Liver (tissue), 9 donors: Measurements from ENCODE around the gene GBA2. TPM values are rescaled to one million over a fixed set of nuclear protein-coding genes. Genes with fewer than 3 reads are reported as not detected.

Experiments
- DNase-seq: peaks from one replicate; pipeline ENCODE4 v3.0.0-alpha.2; 2017; ENCODE audit warnings: low spot score
- H3K27ac ChIP-seq, 2 donors: one replicate each; pipeline ENCODE4 v1.7.0; 2013; ENCODE audit warnings: inconsistent platforms in 2 of 2, low read length in 2 of 2, control low read depth in 1 of 2, low read depth in 1 of 2, mild to moderate bottlenecking in 1 of 2
- H3K27me3 ChIP-seq, 4 donors: one replicate each; pipeline versions ENCODE4 v1.6.1 to v1.7.0; 2013; ENCODE audit warnings: low read length in 3 of 4, inconsistent platforms in 1 of 4, mild to moderate bottlenecking in 1 of 4, moderate library complexity in 1 of 4; ENCODE audit not compliant: control insufficient read depth in 4 of 4, insufficient read depth in 4 of 4
- H3K36me3 ChIP-seq, 4 donors: one replicate each; pipeline versions ENCODE4 v1.6.1 to v1.7.0; 2013; ENCODE audit warnings: low read length in 3 of 4, mild to moderate bottlenecking in 3 of 4, low read depth in 1 of 4, moderate library complexity in 1 of 4; ENCODE audit not compliant: control insufficient read depth in 4 of 4, insufficient read depth in 3 of 4
- H3K4me1 ChIP-seq, 4 donors: one replicate each; pipeline versions ENCODE4 v1.6.1 to v1.7.0; 2013; ENCODE audit warnings: low read length in 3 of 4, mild to moderate bottlenecking in 3 of 4, moderate library complexity in 1 of 4; ENCODE audit not compliant: control insufficient read depth in 4 of 4, insufficient read depth in 4 of 4
- H3K4me3 ChIP-seq, 3 donors: one replicate each; pipeline versions ENCODE4 v1.6.1 to v1.7.0; 2013; ENCODE audit warnings: low read length in 3 of 3, control low read depth in 1 of 3, low read depth in 1 of 3, mild to moderate bottlenecking in 1 of 3
- H3K9ac ChIP-seq, 2 donors: one replicate each; pipeline ENCODE4 v1.7.0; 2013; ENCODE audit warnings: low read length in 2 of 2, mild to moderate bottlenecking in 2 of 2, moderate library complexity in 2 of 2, control low read depth in 1 of 2, low read depth in 1 of 2
- H3K9me3 ChIP-seq, 4 donors: one replicate each; pipeline versions ENCODE4 v1.6.1 to v1.7.0; 2013; ENCODE audit warnings: low read length in 3 of 4; ENCODE audit not compliant: control insufficient read depth in 4 of 4
- ATF3 ChIP-seq: IDR thresholded peaks from 2 replicates; pipeline ENCODE4 v1.6.1; 2016; ENCODE audit warnings: antibody characterized with exemption
- CTCF ChIP-seq: fragments of 150-350 bp; IDR thresholded peaks from 2 replicates; pipeline ENCODE4 v1.5.1; 2017; ENCODE audit warnings: improper control_type of control experiment, low read depth, low read length; ENCODE audit not compliant: missing input control
- EGR1 ChIP-seq, 2 donors: IDR thresholded peaks; 2 replicates each; pipeline ENCODE4 v1.6.1; 2016 to 2018; ENCODE audit warnings: antibody characterized with exemption in 2 of 2, low read depth in 2 of 2
- FOXA1 ChIP-seq: IDR thresholded peaks from 2 replicates; pipeline ENCODE4 v1.6.1; 2016; ENCODE audit warnings: antibody characterized with exemption
- FOXA2 ChIP-seq: IDR thresholded peaks from 2 replicates; pipeline ENCODE4 v1.6.1; 2016; ENCODE audit warnings: antibody characterized with exemption
- GABPA ChIP-seq, 2 donors: IDR thresholded peaks in 1 of 2; conservative IDR thresholded peaks in 1 of 2; 2 replicates each; pipeline ENCODE4 v1.6.1; 2016; ENCODE audit warnings: antibody characterized with exemption in 2 of 2, mild to moderate bottlenecking in 1 of 2, moderate library complexity in 1 of 2
- HNF4A ChIP-seq, 2 donors: conservative IDR thresholded peaks; 2 replicates each; pipeline ENCODE4 v1.6.1; 2016; ENCODE audit warnings: antibody characterized with exemption in 2 of 2, mild to moderate bottlenecking in 2 of 2
- HNF4G ChIP-seq: IDR thresholded peaks from 2 replicates; pipeline ENCODE4 v1.6.1; 2016; ENCODE audit warnings: antibody characterized with exemption
- MAX ChIP-seq: IDR thresholded peaks from 2 replicates; pipeline ENCODE4 v1.6.1; 2016; ENCODE audit warnings: antibody characterized with exemption
- RAD21 ChIP-seq, 2 donors: IDR thresholded peaks; 2 replicates each; pipeline ENCODE4 v1.6.1; 2016; ENCODE audit warnings: antibody characterized with exemption in 2 of 2, mild to moderate bottlenecking in 2 of 2
- RXRA ChIP-seq, 2 donors: IDR thresholded peaks; 2 replicates each; pipeline ENCODE4 v1.6.1; 2017 to 2018; ENCODE audit warnings: antibody characterized with exemption in 2 of 2, mild to moderate bottlenecking in 1 of 2
- TAF1 ChIP-seq: conservative IDR thresholded peaks from 2 replicates; pipeline ENCODE4 v1.6.1; 2016; ENCODE audit warnings: antibody characterized with exemption, mild to moderate bottlenecking
- YY1 ChIP-seq: IDR thresholded peaks from 2 replicates; pipeline ENCODE4 v1.6.1; 2016; ENCODE audit warnings: antibody characterized with exemption, mild to moderate bottlenecking
- WGBS: extraction: QIAGEN DNeasy Blood & Tissue Kit; methylation state at CpG from one replicate; pipeline ENCODE4 v1.1.7; 2013; 5-methylcytosine and 5-hydroxymethylcytosine counted together
- polyA plus RNA-seq, 2 donors: library from polyadenylated mRNA; stranded (reverse) in 1 of 2; unstranded in 1 of 2; fragments of 200-250 nt in 1 of 2; fragments of >200 nt in 1 of 2; fragmentation: Nextera tagmentation in 1 of 2; extraction: Ambion mirVana in 1 of 2; gene quantifications; one replicate each; pipeline versions ENCODE4 v1.2.1 to v1.2.3, GENCODE V29; 2013 to 2015
- total RNA-seq, 2 donors: library from RNA; depleted of rRNA; stranded (reverse); fragments of >200 nt; gene quantifications; one replicate each; pipeline ENCODE4 v1.2.3, GENCODE V29; 2014
- donor health status: healthy.
- donor health status: healthy.
- donor health status: healthy.
- donor health status: healthy.
- donor health status: healthy.

The GBA2 gene
- total and polyA plus RNA-seq, 4 donors, result 24.1 to 65.3 (median 25.8) TPM

- no peaks in the 10 kb centered on the region for H3K4me1 ChIP-seq
- H3K36me3 ChIP-seq, result peaks cover 52 to 92% (median 81%) of the 10 kb centered on the region in 4 donors
- H3K4me3 ChIP-seq, result no peak overlapping the region
- TF ChIP-seq RAD21 (IDR thresholded peaks at IDR 0.05) (no peak), HNF4A (conservative IDR thresholded peaks at IDR 0.05) (no peak), ATF3 (no peak), FOXA2 (no peak), GABPA (IDR thresholded peaks at IDR 0.05 in 1 of 2, conservative IDR thresholded peaks at IDR 0.05 in 1 of 2) (no peak), MAX (no peak), CTCF (no peak), RXRA (IDR thresholded peaks at IDR 0.05) (no peak), EGR1 (IDR thresholded peaks at IDR 0.05; ENCODE audit: low read depth in 2 of 2) (no peak), HNF4G (no peak), FOXA1 (no peak)
- no peak overlapping the region for H3K27ac ChIP-seq
- no peaks in the 10 kb centered on the region for H3K27me3 ChIP-seq
- H3K9ac ChIP-seq, result no peak overlapping the region
- no peak for DNase-seq
- WGBS, result 93% methylated on average over 11 of the region's 11 CpGs
- H3K9me3 ChIP-seq, result no peaks in the 10 kb centered on the region
Measured at GRCh38 chr9:35712762-35713400, 36.1 kb downstream of the GBA2 start.

GRCh38 chr9:35711501-35712428, 37.3 kb downstream of the GBA2 start:
- no peaks in the 10 kb centered on the region for H3K27me3 ChIP-seq

More at GRCh38 chr9:35711501-35712428, 37.3 kb downstream of the GBA2 start:
- H3K27ac ChIP-seq, result no peak overlapping the region
- no peak for DNase-seq
- no peaks in the 10 kb centered on the region for H3K9me3 ChIP-seq
- WGBS, result 91% methylated on average over 21 of the region's 21 CpGs
- no peak overlapping the region for H3K9ac ChIP-seq
- H3K36me3 ChIP-seq, result peaks cover 52 to 92% (median 82%) of the 10 kb centered on the region in 4 donors
- TF ChIP-seq RXRA (IDR thresholded peaks at IDR 0.05) (no peak), GABPA (IDR thresholded peaks at IDR 0.05 in 1 of 2, conservative IDR thresholded peaks at IDR 0.05 in 1 of 2) (no peak), FOXA2 (no peak), RAD21 (IDR thresholded peaks at IDR 0.05) (no peak), HNF4A (conservative IDR thresholded peaks at IDR 0.05) (no peak), CTCF (no peak), FOXA1 (no peak), TAF1 (no peak), HNF4G (no peak), YY1 (no peak)
- no peaks in the 10 kb centered on the region for H3K4me1 ChIP-seq
- no peak overlapping the region for H3K4me3 ChIP-seq
